ENCODE results near the gene ZNF730. TPM values are rescaled to one million over a fixed set of nuclear protein-coding genes. Genes with fewer than 3 reads are reported as not detected.
A peak's percentile ranks its signal among the peaks of the same experiment; 100 is the strongest.
"Not testable (repeated sequence)": the region's sequence is repeated elsewhere in the genome, so short reads cannot be mapped to it uniquely, and the experiment has no call there.

ZNF730 gene
- 1 to 10 TPM; 2.1 to 3.8 TPM for total RNA-seq

DNA sequence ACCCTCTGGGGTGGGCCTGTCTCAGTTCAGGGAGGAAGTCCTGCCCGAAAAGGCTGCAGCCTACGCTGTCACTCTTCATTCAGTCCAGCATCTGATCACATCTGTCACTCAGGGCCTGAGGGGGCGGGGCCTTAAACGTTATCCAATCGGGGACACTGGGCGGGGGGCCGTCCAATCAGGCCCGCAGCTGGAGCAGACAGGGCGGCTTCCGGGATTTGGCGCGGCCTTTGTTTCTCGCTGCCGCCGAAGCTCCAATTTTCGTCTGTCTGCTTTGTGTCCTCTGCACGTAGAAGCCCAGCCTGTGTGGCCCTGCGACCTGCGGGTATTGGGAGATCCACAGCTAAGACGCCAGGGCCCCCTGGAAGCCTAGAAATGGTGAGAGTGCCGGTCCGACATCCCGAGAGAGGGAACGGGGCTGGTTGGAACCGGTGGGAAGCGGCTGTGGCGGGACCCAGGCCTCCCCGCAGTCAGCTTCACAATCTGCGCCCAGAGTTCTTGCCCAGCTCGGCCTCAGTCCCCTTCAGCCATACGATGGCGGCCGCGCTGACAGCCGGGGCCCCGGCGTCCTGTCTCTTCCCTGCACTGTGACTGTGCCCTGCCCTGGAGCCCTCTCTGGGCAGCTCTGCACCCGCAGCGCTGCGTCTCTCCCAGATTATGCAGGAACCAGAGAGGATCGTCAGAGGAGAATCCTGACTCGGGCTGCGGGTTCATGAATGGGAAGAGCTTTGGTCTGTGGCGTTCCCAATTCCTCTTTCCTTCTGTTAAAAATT lies at the start of gene ZNF730:
Gene ZNF730, plus strand, starts transcription at position 224 of the 770 bp plus-strand sequence. Its CDS starts 149 bp downstream, at position 373.
- ChIA-PET POLR2A (interaction anchor here (0.5 to 1.6 kb wide), 2 partner anchors 133 to 916 kb away, joined by 3 to 6 read pairs; partner anchors contain the start of gene ZNF724), CTCF (interaction anchor here (0.7 to 1.5 kb wide), 2 partner anchors 11 to 163 kb away, joined by 3 to 6 read pairs; no protein-coding TSS in a partner anchor)
- Mint-ChIP-seq H3K9me3 (ENCODE audit: low read depth) (peaks cover 5% of the 10 kb centered on the region), H3K36me3 (ENCODE audit: low read depth) (peaks cover 12% of the 10 kb centered on the region), H3K27ac (peak within 1 kb of the TSS; percentile 10), H3K4me3 (peak within 1 kb of the TSS; percentile 82), H3K4me1 (peaks cover 6% of the 10 kb centered on the region), H3K27me3 (peaks cover 15% of the 10 kb centered on the region)
- intact Hi-C loops (cut with DNase I, micrococcal nuclease) = loop anchor here in 1 of 2 experiments (10.0 kb wide), 1 partner anchor 158 kb away; no protein-coding TSS in a partner anchor
- ATAC-seq (peak; percentile 100), DNase-seq (peak; percentile 90)

DNA sequence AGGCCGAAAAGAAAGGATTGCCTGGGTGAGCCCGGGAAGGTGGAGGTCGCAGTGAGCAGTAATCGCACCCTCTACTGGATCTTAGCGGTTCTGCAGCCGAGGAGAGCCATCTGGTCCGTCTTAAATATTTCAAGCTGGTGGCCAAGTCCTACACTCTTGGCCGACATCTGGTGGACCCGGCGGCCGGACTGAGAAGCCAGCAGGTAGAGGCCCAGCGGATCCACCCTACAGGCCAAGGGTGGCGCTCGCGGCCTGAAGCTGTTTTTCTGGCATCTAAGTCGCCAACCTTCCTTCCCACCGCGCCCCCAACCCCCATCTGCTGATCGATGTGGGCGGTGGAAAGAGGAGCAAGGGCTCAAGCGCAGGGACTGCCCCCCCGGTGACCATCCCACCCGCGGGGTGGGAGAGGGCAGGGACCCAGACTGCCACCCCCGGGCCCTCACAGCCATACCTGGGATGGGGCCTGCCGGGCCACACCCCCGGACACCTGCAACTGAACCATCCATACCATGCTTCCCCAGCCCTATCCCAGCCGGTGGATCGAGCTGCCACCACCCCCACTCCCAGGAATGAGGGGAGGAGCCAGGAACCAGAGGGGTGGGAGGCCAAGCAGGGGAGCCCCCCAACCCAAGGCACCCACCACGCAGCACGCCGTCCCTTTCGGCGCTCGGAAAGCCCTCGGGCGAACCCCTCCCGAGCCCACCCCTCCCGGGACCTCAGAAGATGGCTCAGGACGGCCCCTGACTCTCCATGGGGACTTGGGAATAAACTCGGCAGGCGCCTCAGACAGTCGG lies 46.3 kb upstream of the ZNF730 start:
- Mint-ChIP-seq H3K4me1 (no peaks in the 10 kb centered on the region), H3K9me3 (ENCODE audit: low read depth) (peaks cover 11% of the 10 kb centered on the region), H3K36me3 (ENCODE audit: low read depth) (peaks cover 3% of the 10 kb centered on the region), H3K4me3 (no peak overlapping the region), H3K27ac (no peak overlapping the region), H3K27me3 (peaks cover 28% of the 10 kb centered on the region)
- peak; percentile 44 for DNase-seq
- no peak for ATAC-seq
- ChIA-PET POLR2A (no interaction called here), CTCF (interaction anchor here (0.6 kb wide), 1 partner anchor 470 kb away, joined by 4 read pairs; no protein-coding TSS in a partner anchor)
- intact Hi-C loops (cut with DNase I, micrococcal nuclease) = no loop called here

- DNase-seq = peak; percentile 44
- peak; percentile 57 for ATAC-seq
- Mint-ChIP-seq H3K4me3 (no peak overlapping the region), H3K9me3 (ENCODE audit: low read depth) (peaks cover 11% of the 10 kb centered on the region), H3K4me1 (no peaks in the 10 kb centered on the region), H3K27me3 (peaks cover 30% of the 10 kb centered on the region), H3K27ac (no peak overlapping the region), H3K36me3 (ENCODE audit: low read depth) (peaks cover 3% of the 10 kb centered on the region)
- ChIA-PET POLR2A (no interaction called here), CTCF (no interaction called here)
- intact Hi-C loops (cut with DNase I, micrococcal nuclease) = no loop called here
Observed at GRCh38 chr19:23071147-23071511, 45.7 kb upstream of the ZNF730 start.

DNA sequence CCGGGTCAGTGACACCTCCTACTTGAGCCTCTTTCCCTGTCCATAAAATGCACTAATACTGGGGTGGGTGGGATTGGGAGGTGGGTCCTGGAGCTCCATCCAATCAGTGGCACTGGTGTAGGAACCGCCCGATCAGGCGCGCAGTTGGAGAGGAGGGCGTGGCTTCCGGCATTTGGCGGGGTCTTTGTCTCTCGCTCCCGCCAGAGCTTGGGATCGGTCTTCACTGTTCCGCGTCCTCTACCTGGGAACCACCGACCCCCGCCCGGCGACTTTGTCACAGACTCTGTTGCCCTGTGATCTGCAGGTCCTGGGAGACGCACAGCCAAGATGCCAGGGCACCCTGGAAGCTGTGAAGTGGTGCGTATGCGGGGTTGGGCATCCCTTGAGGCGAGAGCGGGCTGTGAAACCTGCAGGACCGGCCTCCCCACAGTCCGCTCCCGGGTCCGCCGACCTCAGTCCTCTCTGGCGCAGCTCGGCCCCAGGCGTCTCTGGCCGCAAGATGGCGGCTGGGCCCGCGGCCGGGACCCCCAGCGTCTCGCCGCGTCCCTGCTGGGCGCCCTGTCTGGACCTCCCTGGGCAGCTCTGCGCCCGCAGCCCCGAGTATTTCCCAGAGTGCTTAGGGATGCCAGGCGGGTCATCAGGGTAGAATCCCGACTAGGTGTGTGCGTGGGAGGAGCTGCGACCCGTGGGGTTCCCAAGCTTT lies 41.6 kb upstream of the ZNF730 start:
- POLR2A ChIA-PET = no interaction called here
- Mint-ChIP-seq H3K36me3 (ENCODE audit: low read depth) (peaks cover under 1% of the 10 kb centered on the region), H3K9me3 (ENCODE audit: low read depth) (peaks cover 6% of the 10 kb centered on the region), H3K27me3 (peaks cover 24% of the 10 kb centered on the region), H3K4me3 (peak overlapping the region; percentile 61), H3K27ac (no peak overlapping the region), H3K4me1 (no peaks in the 10 kb centered on the region)
- intact Hi-C loops (cut with DNase I, micrococcal nuclease) = no loop called here
- CTCF ChIA-PET = interaction anchor here (0.7 kb wide), 1 partner anchor 1282 kb away, joined by 3 read pairs; no protein-coding TSS in a partner anchor
- ATAC-seq = peak; percentile 71
- peak; percentile 41 for DNase-seq

GRCh38 chr19:23077776-23078175 lies 39.0 kb upstream of the ZNF730 start:
- H3K9me3 Mint-ChIP-seq (ENCODE audit: low read depth); H3K36me3 Mint-ChIP-seq (ENCODE audit: low read depth); H3K4me1 Mint-ChIP-seq; DNase-seq; CTCF ChIA-PET; POLR2A ChIA-PET; intact Hi-C loops (cut with DNase I, micrococcal nuclease); H3K27ac Mint-ChIP-seq; H3K4me3 Mint-ChIP-seq; ATAC-seq: not testable (repeated sequence)
- peaks cover 12% of the 10 kb centered on the region for H3K27me3 Mint-ChIP-seq

GRCh38 chr19:23093832-23094231 lies 23.0 kb upstream of the ZNF730 start:
- Mint-ChIP-seq H3K4me3 (no peak overlapping the region), H3K4me1 (no peaks in the 10 kb centered on the region), H3K27ac (no peak overlapping the region), H3K36me3 (ENCODE audit: low read depth) (peaks cover 16% of the 10 kb centered on the region), H3K27me3 (no peaks in the 10 kb centered on the region), H3K9me3 (ENCODE audit: low read depth) (peaks cover 41% of the 10 kb centered on the region)
- DNase-seq (no peak), ATAC-seq (no peak)
- ChIA-PET CTCF (no interaction called here), POLR2A (no interaction called here)
- intact Hi-C loops (cut with DNase I, micrococcal nuclease) = no loop called here

- no peak for DNase-seq
- Mint-ChIP-seq H3K4me3 (no peak overlapping the region), H3K36me3 (ENCODE audit: low read depth) (peaks cover 10% of the 10 kb centered on the region), H3K27ac (no peak overlapping the region), H3K27me3 (no peaks in the 10 kb centered on the region), H3K9me3 (ENCODE audit: low read depth) (peaks cover 38% of the 10 kb centered on the region), H3K4me1 (no peaks in the 10 kb centered on the region)
- POLR2A ChIA-PET = no interaction called here
- intact Hi-C loops (cut with DNase I, micrococcal nuclease) = no loop called here
- ATAC-seq = no peak
- CTCF ChIA-PET = no interaction called here
Observed at GRCh38 chr19:23095418-23095817, 21.4 kb upstream of the ZNF730 start.

DNA sequence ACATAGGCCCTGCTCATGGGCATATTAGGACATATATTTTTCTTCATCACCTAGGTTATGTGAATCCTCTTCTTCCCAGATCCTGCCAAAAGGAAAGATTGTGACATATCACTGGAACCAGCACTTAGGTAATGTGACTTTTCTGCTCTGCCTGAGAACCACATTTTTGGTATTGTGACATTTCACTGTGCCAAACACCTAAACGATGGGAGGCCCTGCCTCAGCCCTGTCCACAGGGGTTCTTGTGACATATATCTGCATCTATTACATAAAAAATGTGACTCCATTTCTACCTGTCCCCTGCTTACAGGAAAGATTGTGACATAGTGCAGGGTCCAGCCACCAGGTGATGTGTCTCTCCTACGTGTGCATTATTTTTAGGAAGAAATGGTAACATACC lies 18.5 kb upstream of the ZNF730 start:
- Mint-ChIP-seq H3K27me3 (no peaks in the 10 kb centered on the region), H3K36me3 (ENCODE audit: low read depth) (peaks cover 10% of the 10 kb centered on the region), H3K9me3 (ENCODE audit: low read depth) (peaks cover 38% of the 10 kb centered on the region), H3K4me1 (no peaks in the 10 kb centered on the region), H3K4me3 (no peak overlapping the region), H3K27ac (no peak overlapping the region)
- intact Hi-C loops (cut with DNase I, micrococcal nuclease) = no loop called here
- POLR2A ChIA-PET = no interaction called here
- no peak for ATAC-seq
- no peak for DNase-seq
- CTCF ChIA-PET = no interaction called here

DNA sequence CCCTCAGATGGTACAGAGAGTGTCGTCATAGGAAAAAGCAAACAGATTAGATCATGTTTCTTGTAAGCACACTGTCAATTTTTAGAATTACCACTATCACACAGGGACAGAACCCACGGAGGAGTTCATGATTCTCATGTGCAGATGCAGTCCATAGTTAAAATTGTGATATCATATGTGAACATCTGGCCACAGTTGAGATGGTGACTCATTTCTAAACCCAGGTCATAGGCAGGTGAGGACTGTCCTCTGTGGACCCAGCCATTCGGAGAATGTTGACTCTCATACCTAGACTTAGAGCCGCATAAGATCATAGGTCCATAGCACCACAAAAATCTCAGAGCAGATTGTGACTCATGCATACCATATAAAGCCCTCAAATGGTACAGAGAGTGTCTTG lies 17.8 kb upstream of the ZNF730 start:
- H3K27ac Mint-ChIP-seq = no peak overlapping the region
- peaks cover 8% of the 10 kb centered on the region for H3K36me3 Mint-ChIP-seq (ENCODE audit: low read depth)
- intact Hi-C loops (cut with DNase I, micrococcal nuclease) = no loop called here
- peaks cover 36% of the 10 kb centered on the region for H3K9me3 Mint-ChIP-seq (ENCODE audit: low read depth)
- POLR2A ChIA-PET = no interaction called here
- H3K27me3 Mint-ChIP-seq = no peaks in the 10 kb centered on the region
- no peaks in the 10 kb centered on the region for H3K4me1 Mint-ChIP-seq
- no peak for DNase-seq
- H3K4me3 Mint-ChIP-seq = no peak overlapping the region
- CTCF ChIA-PET = no interaction called here
- peak; percentile 30 for ATAC-seq

DNA sequence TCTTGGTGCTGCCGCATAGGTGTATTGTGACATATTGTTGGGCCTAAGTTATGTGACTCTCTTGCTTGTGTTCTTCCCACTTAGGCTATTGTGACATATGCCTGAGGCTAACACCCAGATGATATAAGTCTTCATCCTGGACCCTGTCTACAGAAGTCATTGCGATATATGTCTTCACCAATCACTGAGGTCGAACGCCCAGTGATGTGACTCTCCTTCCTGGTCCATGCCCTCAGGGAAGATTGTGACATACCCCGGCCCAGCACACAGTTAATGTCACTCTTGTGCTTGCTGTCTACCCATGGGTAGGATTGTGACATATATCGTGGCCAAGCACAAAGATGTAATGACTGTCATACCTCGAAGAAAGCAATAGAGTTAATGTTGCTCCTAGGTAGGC lies 16.9 kb upstream of the ZNF730 start:
- no peaks in the 10 kb centered on the region for H3K4me1 Mint-ChIP-seq
- ChIA-PET POLR2A (no interaction called here), CTCF (no interaction called here)
- H3K36me3 Mint-ChIP-seq (ENCODE audit: low read depth) = peaks cover 7% of the 10 kb centered on the region
- intact Hi-C loops (cut with DNase I, micrococcal nuclease) = no loop called here
- no peaks in the 10 kb centered on the region for H3K27me3 Mint-ChIP-seq
- H3K4me3 Mint-ChIP-seq = no peak overlapping the region
- DNase-seq (no peak), ATAC-seq (no peak)
- H3K27ac Mint-ChIP-seq = no peak overlapping the region
- peaks cover 33% of the 10 kb centered on the region for H3K9me3 Mint-ChIP-seq (ENCODE audit: low read depth)

GRCh38 chr19:23101241-23101640 lies 15.6 kb upstream of the ZNF730 start:
- CTCF ChIA-PET = no interaction called here
- DNase-seq (no peak), ATAC-seq (no peak)
- Mint-ChIP-seq H3K9me3 (ENCODE audit: low read depth) (peaks cover 28% of the 10 kb centered on the region), H3K27ac (no peak overlapping the region), H3K4me3 (no peak overlapping the region), H3K36me3 (ENCODE audit: low read depth) (peaks cover 4% of the 10 kb centered on the region), H3K27me3 (no peaks in the 10 kb centered on the region), H3K4me1 (no peaks in the 10 kb centered on the region)
- POLR2A ChIA-PET = no interaction called here
- intact Hi-C loops (cut with DNase I, micrococcal nuclease) = no loop called here
